ENCODE measurements around the gene KIRREL3.

The KIRREL3 gene

DNA sequence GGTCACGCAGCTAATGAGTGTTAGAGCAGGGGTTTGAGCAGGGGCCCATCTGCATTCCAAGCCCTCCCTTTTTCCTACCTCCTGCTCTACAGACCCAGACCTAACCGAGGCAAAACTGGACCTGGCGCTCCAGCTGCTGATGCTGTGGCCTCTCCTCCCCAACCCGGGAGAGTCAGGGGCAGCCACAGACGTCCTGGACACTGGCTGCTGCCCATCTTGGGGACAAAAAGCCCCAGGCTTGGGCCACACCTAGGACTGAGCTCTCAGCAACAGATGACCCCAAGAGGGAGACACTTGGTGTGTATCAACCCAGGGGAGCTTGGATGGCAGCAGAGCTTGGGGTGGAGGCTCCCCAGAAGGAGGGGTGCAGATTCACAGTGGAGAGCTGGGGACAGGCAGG is 472.5 kb downstream of the KIRREL3 start:
- DNase-seq (ENCODE audit: low read depth) = no peak

DNA sequence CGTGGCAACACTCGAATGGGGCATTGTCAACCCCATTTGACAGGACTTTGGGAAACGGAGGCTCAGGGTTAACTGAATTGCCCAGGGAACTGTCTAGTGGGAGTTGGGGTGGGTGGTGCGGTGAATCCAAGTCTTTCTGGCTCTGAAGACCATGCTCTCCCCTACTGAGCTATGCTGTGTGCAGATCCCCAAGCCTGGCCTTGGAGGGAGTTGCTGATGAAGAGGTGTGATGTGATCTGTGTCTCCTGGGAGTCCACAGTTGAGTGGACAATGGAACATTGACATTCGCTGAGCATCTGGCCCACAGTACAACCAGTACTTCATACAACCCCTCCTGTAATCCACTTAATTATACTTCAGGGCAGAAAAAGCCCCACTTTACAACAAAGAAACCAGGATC is 472.9 kb downstream of the KIRREL3 start:
- no peak for DNase-seq (ENCODE audit: low read depth)

DNA sequence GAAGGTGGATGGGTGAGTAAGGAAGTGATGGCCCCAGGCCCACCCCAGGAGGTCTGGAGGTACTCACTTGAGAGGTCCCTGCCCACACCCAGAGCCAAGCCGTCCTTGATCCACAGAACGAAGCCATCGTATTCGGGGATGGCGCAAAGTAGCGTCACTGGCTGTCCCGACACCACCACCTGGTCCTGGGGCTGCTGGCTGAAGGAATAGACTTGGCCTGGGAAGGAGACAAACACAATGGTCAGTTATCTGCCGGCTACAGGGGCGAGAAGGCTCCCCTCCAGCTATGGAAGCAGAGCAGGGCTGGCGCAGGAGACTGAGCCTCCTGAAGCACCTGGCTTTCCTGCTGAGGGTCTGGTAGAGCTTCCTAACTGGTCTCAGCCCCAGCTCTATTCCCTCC is 474.1 kb downstream of the KIRREL3 start:
- DNase-seq (ENCODE audit: low read depth) = no peak

DNA sequence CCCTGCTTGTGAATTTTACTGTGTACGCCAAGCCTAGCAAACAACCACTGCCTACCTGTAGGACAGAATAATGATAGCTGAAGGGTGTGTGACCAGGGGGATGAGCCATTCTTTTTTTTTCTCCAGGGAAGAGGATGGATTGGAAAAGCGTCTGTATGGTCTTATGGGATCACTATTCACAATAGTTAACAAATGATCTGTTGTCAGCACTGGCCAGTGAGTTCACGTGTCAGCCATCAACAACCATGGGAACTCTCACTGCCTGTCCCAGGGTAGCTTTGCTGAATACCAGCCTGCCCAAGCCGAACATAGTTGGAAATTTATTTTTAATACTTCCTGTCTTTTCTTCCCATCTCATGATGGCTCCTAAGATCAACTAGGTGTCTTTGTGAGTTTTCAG is 474.9 kb downstream of the KIRREL3 start:
- no peak for DNase-seq (ENCODE audit: low read depth)

DNA sequence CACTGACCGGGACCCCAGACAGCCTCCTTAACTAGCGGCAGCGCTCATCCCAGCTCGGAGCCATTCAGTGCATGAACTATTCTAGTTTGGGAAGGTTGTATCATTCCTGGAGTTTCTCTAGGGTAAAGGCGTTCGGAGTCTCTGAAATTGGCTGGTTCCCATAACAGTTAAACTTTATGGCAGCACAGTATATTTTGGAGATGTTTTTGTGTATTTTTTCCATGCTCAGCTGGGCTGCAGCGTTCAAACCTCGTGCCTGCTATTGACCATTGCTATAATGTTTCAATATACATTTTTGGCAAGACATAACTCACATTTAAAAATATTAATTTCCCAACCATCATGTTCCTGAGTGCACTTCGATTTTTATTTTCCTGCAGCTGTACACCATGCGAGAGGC is 475.4 kb downstream of the KIRREL3 start:
- DNase-seq (ENCODE audit: low read depth) = no peak

DNA sequence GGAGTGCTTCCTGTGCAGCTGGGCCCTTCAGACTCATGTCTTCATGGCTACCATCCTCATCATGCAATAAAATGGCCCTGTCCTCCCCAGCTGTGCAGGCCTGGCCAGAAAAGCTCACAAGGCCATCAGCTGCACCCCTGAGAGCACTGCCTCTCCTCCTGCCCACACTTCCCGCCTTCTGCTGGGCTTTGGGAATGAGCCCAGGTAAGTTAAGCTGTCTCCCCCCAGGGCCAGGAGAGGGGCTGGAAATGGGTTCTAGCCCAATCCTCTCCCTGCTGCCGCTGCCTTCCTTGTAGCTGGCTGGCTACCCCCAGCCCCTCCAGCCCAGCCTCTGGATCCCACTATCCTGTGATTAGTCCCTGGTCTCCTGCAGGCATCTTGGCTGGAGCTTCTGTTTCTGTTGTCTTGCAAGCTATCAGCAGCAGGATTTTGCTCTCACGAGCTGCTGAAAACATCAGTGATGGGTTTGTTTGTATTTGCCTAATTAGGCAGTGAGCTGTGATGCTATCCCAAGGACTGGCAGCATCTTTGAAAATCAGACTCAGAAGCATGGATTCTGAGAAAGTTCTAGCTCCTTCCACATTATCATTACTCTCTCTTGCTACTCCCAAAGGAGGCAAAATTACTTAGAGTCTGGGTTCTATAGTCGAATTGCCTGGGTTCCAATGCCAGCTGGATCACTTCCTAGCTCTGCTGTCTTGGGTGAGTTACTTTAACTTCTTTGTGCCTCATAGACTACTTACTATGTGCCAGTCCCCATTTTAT is 476.9 kb downstream of the KIRREL3 start:
- no peak for DNase-seq (ENCODE audit: low read depth)

DNA sequence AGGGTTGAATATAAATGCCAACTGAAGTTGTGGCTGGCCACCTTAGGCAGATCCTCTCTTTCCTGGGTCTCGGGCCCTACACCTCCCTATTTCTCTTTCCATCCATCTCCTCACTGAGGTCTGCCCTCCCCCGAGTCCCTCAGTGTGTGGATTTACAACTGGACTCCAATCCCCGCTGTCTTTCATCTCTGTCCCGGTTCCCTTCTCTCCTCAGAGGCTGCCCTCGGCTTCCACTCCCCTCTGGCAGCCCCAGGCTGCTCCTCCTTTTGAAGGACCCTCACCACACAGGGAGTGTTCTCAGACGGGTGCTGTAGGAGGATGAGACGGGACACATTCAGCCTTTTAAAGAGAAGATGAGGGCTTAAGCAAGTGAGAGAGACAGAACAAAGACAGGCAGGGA is 478.0 kb downstream of the KIRREL3 start:
- no peak for DNase-seq (ENCODE audit: low read depth)

DNA sequence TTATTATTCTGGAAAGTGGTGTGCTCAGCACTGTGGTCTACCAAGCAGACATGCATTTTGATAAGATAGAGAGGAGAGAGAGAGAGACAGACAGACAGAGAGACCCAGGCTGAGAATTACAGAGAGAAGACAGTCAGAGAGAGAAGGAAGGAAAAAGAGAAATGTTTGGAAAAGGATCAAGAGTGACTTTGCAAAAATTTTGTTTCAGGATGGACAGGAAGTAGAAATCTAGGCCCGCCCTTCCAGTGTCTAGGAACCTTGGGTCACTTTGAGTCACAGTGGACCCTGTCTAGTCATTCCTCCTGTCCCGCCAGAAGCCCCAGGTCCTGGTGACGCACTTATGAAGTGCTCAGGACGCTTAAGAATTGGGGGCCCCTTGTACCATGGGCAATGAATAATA is 478.4 kb downstream of the KIRREL3 start:
- DNase-seq (ENCODE audit: low read depth) = no peak

DNA sequence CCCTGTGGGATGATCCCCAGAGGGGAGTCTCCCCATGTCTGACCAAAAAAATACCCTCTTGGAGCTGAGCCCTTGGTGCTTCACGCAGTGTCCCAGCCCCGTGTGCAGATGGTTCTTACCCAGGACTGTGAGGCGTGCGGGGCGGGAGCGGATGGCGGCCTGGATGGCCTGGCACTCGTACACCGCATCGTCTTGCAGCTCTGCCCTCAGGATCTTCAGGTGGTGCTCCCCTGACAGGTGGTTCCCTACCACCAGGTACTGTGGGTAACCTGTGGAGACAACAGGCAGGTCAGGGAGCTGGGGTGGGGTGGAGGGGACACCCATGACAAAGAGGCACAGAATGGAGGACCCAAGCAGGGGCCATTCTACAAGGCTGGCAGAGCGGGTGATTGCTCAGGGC is 479.4 kb downstream of the KIRREL3 start:
- no peak for DNase-seq (ENCODE audit: low read depth)

DNA sequence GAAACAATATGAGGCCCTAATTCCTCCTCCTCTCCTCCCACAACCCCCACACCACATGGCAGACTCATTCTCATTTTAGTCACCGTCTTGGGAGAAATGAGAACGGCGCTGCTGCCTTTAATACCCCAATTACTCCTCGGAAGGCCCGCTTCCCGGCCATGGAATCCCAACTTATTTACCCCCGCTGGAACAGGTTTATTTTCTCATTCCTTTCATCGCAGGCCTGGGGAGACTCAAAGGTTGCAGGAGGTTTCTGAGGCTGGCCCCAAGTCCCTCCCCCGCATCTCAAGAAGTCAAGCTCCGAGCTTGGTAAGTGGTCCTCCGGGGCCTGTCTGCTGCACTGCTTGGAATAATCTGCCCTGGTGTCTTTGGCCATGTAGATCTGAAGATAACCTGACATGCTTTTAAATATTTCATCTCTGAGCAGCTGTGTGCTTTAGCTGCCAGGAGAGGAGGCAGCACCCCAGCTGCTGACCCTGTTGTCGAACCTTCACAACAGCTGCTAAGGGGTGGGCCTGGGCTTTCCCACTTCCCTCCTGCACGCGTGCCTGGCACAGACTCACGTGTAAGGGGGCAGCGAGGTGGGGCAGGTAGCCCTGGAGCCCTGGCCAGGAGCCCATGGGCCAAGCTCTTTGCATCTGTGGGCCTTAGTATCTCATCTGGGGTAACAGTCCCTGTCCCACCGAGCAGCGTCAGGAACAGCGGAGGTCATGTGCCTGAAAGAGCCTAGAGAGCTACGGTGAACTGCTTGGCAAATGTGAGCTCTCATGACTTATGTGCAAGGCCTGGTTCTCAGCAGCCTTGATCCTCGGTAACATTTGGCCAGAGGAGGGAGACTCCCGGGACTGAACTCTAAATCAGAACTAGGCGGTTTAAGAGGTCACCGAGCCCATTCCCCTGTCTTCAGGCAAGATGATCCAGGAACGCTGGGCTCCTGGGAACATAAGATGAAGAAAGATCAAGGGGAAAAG is 480.5 kb downstream of the KIRREL3 start:
- DNase-seq (ENCODE audit: low read depth) = no peak

DNA sequence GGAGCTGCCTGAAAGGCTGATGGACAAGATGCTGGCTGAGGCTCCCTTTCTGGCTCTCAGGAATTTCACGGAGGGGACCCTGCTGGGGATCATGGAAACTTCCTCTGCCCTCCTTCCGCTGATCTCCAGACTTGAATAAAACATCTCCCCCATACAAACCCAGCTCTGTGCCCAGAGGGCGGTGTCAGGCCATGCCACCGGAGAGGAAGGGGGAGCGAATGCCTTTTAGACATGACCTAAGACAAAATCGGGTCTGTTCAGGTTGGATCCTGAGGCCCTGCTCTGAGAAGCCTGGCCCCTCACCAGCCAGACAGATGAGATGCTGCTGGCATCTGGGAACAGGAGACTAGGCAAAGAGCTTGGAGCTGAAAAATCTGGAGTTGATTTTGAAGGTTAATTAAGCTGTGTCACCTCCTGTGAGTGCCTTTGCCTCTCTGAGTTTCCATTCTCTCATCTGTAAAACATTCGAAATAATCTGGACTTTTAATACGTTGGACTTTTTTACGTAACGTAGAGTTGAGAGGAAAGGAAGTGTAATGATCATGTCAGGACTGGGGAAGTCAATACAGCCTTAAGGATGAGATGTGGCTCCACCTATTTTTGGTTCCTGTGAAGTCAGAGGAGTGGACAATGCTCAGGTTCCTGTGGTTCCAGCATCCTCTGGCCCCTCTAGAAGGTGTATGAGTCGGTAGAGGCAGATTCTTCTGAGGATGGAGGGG is 481.4 kb downstream of the KIRREL3 start:
- DNase-seq (ENCODE audit: low read depth) = no peak

DNA sequence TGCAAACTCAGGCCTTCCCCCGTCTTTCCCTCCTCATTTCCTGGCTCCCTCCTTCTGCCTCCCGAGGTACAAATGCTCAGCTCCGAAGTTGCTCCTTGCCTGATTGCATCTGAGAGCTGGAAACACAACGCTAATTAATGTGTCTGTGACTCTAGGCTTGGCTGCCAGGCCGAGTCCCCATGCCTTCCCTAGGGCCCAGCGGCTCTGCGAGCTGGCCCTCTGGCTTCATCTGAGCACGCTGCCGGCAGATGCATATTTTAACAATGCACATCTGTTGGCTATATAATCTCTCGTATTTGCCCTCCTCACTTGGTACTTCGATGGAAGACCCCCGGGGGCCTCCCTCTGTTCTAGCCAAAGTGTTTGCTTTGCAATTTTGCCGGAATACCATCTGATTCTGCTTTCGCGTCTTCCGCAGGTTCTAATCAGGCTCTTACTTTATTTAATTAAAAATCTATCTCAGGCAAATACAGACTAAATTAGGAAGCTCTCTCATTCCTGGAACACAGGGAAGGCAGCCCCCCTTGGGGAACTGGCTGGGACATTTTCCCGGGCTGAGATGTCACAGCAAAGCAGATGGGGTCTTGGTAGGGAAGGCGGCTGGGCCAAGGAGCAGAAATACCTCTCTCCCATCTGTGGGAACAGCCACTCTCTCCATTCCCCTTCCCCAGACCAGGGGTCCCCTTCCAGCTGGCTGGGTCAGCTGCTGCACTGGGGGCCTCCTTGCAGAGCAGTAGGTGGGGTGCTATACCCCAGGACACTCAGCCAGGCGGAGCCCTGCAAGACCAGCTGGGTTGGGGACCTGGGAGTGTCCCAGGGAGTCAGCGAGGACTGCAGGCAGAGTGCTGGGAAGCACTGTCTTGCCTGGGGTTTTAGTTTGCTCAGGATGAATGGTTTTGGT is 482.2 kb downstream of the KIRREL3 start:
- DNase-seq (ENCODE audit: low read depth) = no peak

DNA sequence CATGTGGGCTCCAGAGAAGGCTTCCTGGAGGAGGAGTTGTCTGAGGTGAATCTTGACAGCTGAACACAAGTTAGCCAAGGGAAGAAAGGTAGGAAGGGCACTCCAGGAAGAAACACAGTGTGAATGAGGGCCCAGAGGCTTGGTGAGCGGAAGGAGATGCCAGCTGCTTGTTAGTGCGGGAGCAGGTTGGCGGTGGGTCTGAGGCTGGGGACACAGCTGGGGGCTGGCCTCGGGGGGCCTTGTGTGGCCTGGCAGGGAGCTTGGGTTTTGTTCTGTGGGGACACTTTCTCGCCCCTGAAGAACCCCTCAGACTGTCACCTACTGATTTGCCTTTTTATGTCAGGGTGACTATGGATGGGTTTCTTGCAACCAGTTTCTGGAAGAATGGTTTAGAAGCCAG is 485.1 kb downstream of the KIRREL3 start:
- no peak for DNase-seq (ENCODE audit: low read depth)

DNA sequence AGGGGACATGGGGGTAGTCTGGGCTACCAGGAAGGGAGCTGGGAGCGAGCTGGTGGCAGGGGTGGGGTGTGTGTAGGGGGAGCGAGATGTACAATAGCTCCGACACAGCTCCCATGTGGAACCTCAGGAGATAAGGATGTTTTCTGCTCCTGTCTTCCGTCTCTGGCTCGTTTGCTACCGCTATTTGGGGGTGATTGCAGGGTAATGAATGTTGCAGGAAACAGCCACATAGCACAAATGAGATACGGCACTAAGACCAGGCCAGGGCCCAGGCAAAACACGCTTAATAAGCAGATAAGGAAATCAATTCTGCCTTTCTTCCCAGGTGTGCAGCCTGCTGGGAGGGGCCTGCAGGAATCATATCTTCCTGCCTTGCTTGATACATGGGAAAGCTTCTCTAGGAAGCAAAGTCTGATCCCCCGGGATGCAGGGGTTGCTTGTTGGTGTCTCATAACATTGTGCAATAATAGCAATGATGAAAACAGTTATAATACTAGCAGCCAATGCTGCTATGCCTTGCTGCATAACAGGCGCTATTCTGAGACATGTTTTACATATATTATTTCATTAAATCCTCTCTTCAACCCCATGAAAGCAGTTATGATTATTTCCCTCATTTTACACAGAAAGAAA is 486.4 kb downstream of the KIRREL3 start:
- DNase-seq (ENCODE audit: low read depth) = no peak

DNA sequence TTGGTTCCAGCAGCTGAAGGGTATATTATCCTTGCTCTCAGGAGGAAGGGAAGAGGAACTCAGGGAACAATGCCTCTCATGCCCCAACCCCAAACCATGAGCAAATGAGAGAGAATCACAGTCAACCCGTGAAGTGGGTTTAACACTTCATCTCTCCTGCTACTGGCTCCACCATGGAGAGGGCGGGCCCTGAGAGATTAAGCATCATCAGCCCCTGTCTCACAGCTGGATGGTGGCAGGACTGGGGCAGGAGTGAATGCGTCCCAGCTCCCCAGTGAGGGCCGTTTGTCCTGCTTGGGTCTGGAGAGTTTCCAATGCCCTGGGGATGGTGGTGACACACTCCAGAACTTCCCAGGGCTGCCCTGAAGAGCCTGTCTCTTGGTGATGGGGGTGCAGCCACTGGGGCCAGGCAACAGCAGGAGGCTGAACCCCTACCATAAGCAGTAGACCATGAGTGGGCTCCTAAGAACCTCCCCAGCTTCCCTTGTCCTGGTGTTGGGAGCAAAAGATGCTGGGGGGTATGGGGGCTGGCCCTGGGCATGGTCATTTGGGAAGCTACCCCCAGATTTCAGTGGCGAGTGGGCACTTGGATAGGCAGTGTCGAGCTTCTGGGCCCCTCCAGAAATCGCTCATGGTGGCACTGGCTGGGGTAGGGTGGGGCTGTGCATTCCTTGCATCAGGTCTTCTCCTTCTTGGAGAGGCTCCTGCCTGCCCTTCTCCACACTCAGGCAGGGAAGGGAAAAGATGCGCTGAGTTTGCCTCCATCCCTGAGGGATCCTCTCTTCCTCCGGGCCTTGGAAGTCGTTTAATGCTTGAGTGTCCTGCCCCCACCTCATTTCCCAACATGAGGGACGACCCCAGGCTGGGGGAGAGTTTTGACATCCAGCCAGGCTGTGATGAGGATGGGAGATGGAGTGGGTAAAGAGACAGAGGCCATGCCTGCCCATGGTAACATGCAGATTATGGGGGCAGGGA is 487.5 kb downstream of the KIRREL3 start:
- DNase-seq (ENCODE audit: low read depth) = no peak

DNA sequence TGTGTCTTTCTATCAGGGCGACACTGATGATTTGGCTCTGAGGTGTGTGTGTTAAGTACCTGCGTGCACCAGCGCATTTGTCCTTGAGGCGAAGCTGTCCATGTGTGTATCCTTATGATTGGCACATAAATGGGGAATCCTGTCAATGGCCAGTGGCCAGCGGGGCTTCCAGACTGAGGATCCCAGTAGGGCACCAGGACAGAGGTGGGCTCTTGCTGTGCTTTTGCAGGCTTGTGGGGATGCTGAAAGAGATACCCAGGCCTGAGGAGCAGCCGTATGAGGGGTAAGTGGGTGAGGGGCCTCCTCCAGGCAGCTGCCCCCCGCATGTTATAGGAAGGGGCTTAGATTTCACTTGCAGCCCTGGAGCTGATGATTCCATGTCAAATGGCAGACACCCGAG is 488.3 kb downstream of the KIRREL3 start:
- no peak for DNase-seq (ENCODE audit: low read depth)

DNA sequence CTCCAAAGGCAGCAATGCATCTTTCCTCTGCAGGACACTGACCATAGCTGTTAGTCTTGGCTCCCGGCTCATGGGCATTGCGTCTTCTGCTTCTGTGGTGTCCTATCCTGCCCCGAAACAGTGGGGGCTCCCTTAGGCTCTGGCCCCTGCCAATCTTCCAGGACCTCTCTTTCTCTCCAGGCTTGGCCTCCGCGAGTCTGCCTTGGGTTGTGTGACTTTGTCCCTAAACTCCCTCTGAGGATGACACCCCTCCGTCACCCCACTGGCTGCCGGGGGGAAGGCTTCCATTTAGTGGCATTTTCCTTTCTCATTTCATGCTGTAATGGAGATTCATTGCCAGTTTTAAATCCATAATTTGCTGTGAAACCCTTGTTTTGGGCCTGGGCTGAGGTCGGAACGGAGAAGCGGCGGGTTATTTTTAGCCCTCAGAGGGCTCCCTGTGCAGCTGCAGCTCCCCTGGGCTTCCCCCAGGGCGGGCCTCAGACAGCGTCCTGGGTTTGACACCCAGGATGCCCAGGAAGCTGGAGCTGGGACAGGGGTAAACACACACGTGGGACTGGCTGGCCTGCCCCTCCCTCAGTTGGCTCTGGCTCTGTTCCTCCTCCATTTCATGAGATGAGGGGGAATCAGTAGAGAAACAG is 489.0 kb downstream of the KIRREL3 start:
- no peak for DNase-seq (ENCODE audit: low read depth)

DNA sequence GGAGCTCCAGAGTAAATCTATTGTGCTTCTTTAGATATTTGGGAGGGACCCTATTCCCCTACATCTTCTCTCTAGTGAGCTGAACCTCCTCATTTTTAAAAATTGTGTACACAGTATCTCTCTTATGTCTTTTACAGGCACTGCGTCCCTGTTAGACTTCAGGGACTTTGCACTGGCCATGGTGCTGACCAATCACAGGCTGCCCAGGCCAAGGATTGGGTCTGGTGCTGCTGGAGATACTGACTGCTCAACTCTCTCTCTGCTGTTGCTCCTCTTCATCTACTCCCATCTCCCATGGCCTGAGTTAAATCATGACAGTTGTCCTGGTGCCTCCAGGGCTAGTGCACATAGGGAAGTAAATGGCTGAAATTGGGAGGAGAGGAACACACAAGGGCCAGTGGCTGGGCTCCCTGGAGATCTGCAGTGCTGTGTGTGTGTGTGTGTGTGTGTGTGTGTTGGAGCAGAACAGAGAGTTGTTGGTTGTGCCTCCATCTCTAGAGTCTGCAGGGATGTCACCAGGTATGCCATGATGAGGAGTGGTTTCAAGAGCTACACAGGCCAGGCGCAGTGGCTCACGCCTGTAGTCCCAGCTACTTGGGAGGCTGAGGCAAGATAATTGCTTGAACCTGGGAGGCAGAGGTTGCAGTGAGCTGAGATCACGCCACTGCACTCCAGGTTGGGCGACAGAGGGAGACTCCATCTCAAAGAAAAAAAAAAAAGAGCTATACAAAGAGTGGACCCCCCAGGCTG is 489.8 kb downstream of the KIRREL3 start:
- no peak for DNase-seq (ENCODE audit: low read depth)

DNA sequence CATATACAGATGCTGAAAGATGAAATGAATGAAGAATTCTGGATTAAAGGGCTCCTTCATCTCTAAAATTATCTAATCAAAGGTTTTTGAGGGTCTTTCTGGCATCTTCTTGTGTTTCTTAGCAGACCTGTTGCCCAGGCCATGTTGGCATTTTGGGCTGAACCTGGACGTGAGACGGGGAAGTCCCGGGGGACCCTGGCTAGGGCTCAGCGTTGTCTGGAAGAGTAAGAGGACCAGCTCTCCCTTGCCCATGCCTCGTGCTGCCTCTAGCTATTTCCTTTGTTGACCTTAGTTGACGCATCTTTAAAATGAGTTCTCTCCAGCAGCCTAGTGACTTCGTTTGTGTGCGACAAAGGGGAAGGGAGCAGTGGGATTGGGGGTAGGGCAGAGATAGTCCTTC is 492.9 kb downstream of the KIRREL3 start:
- DNase-seq (ENCODE audit: low read depth) = no peak

Measured in HS-27A (cell line).